Measurements from ENCODE around the gene KSR1.

DNA sequence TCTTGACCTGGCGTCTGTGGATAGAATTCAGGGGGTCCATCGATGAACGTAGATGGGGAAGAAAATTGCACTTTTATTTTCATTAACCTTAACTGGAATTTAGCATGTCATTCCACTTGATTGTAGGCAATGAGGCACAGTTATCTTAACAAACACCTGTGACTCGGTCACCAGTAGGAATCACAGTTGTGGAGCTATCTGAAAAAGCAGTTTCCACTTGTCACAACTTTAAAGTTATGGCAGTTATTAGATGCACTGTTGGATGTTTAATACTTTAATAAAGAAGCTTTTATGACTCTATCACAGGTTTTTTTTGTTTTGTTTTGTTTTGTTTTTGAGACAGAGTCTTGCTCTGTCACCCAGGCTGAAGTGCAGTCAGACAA is 91.0 kb downstream of the KSR1 start:
- TF ChIP-seq, protein P1, sequence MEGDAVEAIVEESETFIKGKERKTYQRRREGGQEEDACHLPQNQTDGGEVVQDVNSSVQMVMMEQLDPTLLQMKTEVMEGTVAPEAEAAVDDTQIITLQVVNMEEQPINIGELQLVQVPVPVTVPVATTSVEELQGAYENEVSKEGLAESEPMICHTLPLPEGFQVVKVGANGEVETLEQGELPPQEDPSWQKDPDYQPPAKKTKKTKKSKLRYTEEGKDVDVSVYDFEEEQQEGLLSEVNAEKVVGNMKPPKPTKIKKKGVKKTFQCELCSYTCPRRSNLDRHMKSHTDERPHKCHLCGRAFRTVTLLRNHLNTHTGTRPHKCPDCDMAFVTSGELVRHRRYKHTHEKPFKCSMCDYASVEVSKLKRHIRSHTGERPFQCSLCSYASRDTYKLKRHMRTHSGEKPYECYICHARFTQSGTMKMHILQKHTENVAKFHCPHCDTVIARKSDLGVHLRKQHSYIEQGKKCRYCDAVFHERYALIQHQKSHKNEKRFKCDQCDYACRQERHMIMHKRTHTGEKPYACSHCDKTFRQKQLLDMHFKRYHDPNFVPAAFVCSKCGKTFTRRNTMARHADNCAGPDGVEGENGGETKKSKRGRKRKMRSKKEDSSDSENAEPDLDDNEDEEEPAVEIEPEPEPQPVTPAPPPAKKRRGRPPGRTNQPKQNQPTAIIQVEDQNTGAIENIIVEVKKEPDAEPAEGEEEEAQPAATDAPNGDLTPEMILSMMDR (IDR thresholded peaks at IDR 0.05), result no peak
- no peak for TF ChIP-seq POLR2A (IDR thresholded peaks at IDR 0.05)
